Spleen (tissue), 7 donors: Measurements from ENCODE around the gene RAB25.

Experiments used
- POLR2A ChIP-seq, 3 donors: fragments of 450-650 bp; IDR thresholded peaks; one replicate each; pipeline ENCODE4 v1.5.1; 2017; ENCODE audit warnings: antibody characterized with exemption in 3 of 3, mild to moderate bottlenecking in 1 of 3
- POLR2AphosphoS5 ChIP-seq, 3 donors: sonication (generic); formaldehyde crosslinking; IDR thresholded peaks; one replicate each; pipeline ENCODE4 v1.5.1; 2017; ENCODE audit warnings: antibody characterized with exemption in 3 of 3
- TF ChIP-seq, protein P1 (sequence below), 11 experiments: fragments of 200-600 bp in 7 of 11; fragments of 450-650 bp in 4 of 11; sonication (generic) in 4 of 11; IDR thresholded peaks in 8 of 11; conservative IDR thresholded peaks in 3 of 11; 1 replicate in 7 of 11; 2 replicates in 4 of 11; pipeline versions ENCODE4 v1.4.0 to v1.8.0; 2016 to 2021; ENCODE audit warnings: antibody characterized with exemption in 11 of 11, inconsistent platforms in 4 of 11, mild to moderate bottlenecking in 1 of 11
- donor health status: DM: no; HTN: no; CAD: no; lungs with moderate emphysema.
- donor health status: DM: no; HTN: no; CAD: no.
- donor health status: DM: no; HTN: no; CAD: no.

DNA sequence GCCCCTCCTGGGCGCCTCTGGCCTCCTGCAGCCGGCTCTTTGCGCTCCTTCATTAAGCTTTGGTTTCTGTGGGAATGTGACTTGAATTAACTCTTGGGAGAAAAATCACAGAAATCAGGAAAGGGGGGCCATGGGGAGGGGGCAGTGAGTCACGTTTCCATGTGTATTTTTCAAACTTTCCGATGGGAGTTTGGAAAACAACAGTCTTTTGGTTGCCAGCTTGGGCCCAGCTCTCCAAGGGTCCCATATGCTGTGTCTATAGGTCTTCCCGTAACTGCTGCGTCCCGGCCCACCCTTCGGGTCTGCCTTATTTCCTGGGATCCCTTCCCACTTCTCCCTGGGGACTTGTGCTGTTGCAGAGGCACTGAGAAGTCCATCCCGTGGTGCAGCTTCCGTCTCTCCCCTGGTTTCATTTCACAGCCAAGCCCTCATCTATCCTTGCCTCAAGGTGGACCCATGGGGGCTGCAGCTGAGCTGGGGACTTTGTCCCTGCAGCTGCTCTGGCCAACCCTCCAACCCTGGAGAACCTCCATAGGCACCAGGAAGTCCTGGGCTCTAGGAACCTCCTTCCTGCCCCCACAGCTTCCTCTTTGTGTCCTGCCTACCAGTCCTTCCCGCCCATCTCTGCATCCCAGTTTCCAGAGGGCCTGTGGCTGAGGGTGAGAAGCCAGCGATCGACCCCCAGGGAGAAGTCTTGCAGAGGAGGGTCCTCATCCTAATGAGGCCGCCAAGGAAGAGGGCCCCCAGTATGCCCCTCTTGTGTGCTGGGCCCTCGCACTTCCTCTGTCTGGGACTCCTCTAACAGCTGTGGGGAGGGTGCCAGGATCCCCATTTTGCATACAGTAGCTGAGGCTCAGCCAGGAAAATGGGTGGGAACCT, 41.9 kb downstream of the RAB25 start:
- TF ChIP-seq POLR2A (IDR thresholded peaks at IDR 0.05) (no peak), POLR2AphosphoS5 (IDR thresholded peaks at IDR 0.05) (no peak)
- TF ChIP-seq, protein P1, sequence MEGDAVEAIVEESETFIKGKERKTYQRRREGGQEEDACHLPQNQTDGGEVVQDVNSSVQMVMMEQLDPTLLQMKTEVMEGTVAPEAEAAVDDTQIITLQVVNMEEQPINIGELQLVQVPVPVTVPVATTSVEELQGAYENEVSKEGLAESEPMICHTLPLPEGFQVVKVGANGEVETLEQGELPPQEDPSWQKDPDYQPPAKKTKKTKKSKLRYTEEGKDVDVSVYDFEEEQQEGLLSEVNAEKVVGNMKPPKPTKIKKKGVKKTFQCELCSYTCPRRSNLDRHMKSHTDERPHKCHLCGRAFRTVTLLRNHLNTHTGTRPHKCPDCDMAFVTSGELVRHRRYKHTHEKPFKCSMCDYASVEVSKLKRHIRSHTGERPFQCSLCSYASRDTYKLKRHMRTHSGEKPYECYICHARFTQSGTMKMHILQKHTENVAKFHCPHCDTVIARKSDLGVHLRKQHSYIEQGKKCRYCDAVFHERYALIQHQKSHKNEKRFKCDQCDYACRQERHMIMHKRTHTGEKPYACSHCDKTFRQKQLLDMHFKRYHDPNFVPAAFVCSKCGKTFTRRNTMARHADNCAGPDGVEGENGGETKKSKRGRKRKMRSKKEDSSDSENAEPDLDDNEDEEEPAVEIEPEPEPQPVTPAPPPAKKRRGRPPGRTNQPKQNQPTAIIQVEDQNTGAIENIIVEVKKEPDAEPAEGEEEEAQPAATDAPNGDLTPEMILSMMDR (IDR thresholded peaks at IDR 0.05 in 8 of 11, conservative IDR thresholded peaks at IDR 0.05 in 3 of 11) = no peak
